GM19023 (cell line): Measurements from ENCODE around the gene FRRS1L.

ENCODE experiments used
- ATAC-seq: cut with Tn5 transposase; IDR thresholded peaks from one replicate; pipeline ENCODE4 v1.9.1; 2021; ENCODE audit warnings: mild to moderate bottlenecking, moderate library complexity; ENCODE audit not compliant: unreplicated experiment

The FRRS1L gene, protein sequence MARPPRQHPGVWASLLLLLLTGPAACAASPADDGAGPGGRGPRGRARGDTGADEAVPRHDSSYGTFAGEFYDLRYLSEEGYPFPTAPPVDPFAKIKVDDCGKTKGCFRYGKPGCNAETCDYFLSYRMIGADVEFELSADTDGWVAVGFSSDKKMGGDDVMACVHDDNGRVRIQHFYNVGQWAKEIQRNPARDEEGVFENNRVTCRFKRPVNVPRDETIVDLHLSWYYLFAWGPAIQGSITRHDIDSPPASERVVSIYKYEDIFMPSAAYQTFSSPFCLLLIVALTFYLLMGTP

DNA sequence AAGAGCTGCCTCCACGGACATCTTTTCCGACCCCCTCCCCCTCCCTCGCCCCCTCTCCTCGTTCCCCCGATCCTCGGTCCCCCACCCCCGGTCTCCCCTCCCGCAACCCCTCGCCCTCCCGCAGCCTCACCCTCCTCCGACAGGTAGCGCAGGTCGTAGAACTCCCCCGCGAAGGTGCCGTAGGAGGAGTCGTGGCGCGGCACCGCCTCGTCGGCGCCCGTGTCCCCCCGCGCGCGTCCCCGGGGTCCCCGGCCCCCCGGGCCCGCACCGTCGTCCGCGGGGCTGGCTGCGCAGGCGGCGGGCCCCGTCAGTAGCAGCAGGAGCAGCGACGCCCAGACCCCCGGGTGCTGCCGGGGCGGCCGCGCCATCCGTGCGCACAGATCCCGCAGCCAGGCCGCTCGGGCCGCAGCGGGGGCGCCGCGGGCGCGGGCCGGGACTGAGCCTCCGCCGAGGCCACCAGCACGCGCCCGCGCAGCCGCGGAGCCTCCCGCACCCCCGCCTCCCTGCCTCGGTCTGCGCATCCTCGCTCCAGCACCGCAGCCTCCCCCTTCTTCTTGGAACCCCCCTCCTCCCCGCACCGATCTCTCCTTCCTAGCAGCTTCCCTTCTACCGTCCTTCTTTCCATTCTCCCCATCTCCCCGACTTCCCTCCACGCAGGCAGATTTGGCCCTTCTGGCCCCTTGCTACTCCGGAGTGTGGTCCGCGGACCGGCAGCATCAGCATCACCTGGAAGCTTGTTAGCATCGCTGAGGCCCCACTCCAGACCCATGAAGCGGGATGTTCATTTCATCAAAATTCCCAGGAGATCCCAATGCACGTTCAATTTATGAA lies at the start of gene FRRS1L:
FRRS1L (minus strand) TSS at position 479 of the 831 bp plus-strand sequence; CDS start at position 368, 111 bp downstream.
- ATAC-seq, result no peak

DNA sequence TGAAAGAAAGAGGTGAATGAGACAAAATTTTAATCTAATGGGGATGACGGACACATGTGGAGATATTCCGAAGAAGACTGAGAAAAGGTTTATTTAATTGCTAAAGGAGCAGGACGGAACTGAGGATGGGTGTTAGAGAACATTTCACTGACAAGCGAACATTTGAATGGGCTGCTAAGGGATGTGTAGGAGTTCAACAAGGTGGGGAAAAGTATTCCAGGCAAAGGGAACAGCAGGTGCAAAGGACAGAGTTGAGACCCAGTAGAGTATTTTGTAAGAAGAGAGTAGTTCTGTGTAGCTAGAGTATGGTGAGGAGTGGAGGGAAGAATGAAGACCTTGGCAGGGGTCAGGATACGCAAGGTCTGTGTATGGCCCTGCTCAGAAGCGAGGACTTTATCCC lies 47.4 kb upstream of the FRRS1L start:
- ATAC-seq, result no peak

DNA sequence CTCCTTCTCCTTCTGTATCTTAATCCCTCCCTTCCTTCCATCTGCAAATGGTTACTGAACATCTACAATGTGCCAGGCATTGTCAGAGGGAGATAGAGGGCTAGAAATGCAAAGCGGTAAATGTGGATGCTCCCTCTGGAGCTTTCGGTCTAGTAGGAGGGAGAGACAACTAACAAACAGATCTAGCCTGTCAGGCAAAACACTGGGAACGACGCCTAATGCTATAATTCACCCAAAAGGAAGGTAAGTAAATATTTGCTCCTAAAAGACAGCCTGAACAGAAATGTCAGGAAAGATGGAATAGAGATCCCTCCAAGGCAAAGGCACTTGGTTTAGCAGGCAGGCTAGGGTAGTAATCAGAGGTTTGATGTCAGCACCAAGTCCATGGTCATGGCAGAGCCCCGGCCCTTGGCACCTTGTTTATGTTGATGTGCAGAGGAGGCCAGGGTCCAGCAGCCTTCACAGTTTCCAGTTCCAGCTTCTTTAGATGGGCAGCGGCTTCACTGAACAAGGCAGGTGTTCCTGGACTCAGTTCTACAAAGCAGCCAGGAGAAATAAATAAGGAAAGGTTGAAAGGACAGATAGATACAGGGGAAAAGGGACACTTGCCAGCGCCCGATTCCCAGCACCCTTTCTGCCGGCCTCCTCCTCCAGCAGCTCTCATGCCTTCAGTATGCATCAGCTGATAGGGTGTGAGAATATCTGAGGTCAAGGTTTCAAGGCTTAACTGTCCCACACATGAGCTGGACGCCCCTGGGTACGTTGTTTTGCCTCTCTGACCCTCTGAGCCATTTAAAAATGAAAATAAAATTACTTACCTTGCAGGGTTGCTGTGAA lies 46.5 kb upstream of the FRRS1L start:
- no peak for ATAC-seq

DNA sequence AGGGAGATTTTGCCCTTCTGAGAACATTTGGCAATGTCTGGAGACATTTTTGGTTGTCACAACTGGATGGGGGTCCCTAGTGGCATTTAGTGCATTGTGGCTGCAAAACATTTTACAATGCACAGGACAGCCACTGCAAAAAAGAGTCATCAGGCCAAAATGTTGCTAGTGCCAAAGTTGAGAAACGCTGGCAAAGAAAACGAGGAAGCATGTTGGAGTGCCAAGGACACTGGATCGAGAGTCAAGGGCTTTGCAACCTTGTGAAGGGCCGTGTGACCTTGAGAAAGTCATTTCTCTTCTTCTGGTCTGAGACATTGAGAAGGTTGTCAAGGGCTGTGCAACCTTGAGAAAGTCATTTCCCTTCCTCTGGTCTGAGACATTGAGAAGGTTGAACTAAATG lies 45.7 kb upstream of the FRRS1L start:
- no peak for ATAC-seq

DNA sequence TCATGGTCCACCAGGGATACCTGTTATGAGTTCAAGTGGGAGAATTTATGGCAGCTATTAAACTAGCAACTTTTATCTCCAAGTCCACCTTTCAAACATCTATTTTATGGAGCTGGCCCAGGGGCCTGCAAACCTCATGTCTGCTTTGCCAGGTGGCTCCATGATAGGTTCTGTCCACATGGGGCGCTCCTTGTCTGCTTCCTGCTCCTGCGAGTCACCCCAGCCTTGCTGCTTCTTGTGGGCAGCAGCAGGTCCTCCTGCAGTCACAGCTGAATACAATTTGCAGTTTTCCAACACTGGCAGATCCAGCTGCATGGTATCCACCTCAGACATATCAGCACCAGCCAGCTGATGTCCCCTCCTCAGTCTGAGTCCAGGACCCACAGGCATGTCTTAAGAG lies 39.6 kb upstream of the FRRS1L start:
- ATAC-seq, result no peak

DNA sequence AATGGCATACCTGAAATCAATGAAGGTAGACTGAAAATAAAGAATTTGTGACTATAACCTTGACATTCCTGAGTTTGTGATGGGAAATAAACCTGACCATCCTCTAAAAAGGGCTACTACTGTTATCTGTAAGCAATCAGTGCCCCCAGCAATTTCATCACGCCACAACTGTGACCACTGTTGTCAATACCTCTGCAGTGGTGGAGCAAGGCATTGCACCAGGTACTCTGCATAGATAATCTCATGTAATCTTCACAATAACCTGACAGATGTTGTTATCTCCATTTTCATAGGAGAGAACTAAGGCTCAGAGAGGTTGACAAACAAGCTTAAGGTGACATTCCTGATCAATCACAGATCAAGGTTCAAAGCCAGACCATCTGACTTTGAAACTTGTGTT lies 38.5 kb upstream of the FRRS1L start:
- no peak for ATAC-seq

DNA sequence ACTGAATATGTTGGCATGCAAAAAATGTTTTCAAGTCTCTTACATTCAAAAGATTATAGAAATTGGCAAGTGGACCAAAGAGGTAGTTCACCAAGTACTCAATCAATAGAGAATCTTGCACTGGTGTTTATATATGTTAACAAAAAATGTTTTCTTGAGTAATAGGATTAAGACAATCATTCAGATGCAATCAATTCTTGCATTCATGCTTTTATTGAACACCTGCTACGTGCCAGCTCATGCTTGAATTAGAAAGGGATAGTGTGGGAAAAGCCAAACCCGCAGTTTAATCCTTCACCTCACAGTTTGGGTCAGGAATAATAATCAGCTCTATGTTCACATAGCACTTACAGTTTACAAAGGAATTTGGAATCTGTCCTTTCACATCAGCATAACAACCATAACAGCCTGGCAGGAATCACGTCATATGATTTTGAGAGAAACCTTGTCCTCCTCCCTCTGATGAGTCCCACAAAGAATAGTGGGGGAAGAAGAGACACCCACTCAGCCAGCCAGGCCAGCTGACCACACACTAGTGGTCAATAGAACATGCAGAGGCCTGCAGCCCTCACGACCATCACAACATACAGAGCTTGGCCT lies 36.8 kb upstream of the FRRS1L start:
- ATAC-seq, result no peak

DNA sequence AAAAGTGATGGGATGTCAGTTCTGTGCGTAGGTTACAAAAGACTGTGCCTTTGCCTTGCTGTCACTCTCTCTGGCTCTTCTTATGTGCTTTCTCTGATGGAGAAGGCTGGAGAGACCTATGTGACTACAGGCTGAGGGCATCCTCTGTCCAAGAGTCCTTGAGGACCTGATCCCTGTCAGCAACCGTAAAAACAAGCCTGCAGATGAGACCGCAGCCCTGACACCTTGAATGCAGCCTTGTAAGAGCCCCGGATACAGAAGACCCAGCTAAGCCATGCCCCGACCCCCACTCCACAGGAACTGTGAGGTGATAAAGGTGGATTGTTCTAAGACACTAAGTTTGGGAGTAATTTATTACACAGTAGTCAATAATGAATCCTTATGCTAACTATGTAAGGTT lies 32.6 kb upstream of the FRRS1L start:
- ATAC-seq, result no peak

DNA sequence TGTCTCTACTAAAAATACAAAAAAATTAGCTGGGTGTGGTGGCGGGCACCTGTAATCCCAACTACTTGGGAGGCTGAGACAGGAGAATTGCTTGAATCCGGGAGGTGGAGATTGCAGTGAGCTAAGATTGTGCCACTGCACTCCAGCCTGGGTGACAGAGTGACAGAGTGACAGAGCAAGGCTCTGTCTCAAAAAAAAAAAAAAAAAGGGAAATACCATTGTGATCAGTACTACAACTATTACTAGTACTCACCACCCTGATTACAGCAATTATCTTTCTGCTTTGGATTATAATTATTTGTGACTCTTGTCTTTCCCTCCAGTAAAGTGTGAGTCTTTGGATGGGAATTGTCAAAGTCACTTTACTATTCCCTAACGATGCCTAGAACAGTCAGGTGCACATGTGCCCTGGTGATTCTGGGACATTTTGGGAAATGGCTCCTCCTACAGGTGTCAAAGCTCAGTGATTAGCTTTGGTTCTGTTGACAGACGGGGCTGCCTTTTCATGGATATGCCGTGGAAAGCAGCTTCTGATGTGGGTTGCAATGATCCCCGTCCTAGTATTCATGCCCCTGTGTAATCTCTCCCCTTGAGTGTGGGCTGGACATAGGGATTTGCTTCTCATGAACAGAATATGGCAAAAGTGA lies 31.8 kb upstream of the FRRS1L start:
- ATAC-seq, result no peak

DNA sequence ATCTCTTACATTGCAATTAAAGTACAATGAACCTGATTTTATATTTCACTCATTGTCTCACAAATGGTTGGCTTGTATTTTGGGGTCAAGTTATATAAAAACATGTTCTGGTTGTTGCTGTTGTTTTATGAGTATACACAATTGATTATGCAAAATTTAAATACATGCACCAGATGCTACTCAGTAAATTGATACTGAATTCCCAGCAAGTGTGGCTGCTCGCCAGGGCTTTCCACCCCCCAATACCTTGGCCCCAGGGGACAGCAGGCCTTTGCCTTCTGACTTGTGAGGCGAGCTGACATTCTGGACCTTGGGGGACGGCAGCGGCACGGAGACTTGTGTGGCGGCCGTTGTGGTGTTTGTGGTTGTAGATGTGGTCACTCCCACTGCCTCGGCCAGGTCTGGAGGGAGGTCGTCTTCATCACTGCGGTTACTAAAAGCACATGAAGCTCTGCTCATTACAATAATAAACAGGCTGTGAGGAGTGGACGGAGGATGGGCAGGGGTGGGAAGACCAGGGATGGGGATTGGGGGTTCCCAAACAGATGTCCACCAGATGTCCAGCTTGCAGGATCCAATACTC lies 27.0 kb upstream of the FRRS1L start:
- ATAC-seq, result no peak

DNA sequence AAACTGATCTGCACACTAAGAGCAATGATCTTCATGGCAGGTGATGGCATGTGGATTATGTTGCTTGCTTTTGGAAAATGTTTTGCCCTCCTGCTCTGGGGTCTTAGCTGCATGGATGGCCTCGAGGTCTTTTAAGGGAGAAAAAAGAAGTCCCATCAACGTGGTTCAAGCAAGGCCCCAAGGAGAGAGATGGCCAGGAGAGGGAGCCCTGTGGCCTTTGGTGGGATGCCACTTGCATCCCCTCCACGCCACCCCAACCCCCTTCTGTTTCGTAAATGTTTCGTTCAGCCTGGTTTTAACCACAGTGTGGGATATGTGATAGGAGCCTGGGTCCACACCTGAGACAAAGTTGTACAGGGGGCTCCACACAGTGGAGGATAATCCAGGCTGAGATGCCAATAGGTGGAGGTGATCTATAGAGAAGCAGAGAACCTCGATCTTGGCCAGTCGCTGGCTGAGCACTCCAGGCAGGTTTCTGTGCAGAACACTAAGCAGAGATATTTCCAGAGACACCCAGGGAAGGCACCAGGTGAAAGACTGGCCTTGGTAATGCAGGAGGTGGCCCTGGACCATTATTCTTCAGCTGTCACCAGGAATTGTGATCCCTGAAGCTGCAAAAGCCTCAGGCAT lies 25.8 kb upstream of the FRRS1L start:
- no peak for ATAC-seq

DNA sequence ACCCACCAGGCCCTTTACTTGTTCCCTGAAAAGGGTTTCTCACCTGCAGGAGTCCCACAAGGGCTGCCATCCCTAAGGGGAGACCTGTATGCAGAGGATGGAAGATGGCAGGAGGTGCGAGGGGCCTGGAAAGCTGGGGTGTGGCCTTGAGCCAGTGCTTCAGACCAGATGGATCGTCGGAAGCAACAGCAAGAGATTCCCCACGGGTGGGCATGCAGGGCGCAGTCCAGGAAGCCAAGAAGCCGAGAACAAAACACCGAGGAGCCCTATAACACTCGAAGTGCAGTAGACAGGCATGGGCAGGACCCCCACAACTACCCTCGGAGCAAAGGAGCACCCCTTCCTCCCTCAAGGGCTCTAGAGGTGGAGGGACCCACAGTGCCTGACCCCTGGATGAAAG lies 24.7 kb upstream of the FRRS1L start:
- ATAC-seq, result no peak

DNA sequence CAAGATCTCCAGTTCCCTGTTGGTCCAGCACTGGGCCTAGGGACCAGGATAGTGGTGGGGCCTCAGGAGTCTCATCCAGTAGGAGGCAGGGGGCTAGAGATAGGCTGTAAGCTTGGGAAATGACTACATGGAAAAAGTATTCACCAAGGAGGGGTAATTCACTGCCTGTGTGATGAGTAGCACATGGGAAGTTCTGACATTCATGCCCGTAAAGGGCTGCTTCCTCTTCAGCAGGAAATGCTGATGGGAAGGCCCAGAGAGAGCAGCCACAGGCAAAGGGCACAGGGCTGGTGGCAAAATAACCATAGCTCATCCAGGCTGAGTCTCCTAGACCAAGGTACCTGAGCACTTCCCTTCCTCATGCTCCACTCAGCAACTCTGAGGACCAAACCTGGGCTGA lies 23.1 kb upstream of the FRRS1L start:
- no peak for ATAC-seq

DNA sequence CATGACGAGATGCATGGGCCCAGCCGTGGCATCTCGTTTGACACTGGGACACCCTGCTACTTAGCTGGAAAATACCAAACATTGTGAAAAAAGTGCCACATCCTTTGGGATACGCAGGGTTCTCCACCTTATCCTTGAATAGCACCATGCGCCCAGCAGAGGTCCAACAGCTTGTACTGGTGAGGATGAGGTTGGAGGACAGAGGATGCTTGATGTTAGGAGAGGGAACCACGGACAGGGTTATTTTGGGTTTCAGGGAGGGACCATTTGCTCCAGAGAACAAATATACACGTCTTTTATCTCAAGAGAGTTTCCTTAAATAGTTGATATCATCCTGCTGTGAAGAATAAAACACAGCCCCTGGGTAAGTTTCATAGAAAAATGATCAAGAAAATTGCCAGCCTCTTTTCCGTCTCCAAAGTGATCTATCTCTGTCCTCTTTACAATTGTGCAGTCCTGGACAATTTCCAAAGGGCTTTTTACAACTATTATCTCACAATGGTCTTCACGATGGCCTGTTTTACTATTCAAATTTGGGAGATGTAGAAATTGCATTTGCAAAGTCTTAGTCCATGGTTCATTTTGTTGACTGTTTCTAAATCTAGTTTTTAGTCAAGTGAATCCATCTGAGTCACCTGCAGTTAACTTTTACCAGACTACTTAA lies 19.9 kb upstream of the FRRS1L start:
- no peak for ATAC-seq

DNA sequence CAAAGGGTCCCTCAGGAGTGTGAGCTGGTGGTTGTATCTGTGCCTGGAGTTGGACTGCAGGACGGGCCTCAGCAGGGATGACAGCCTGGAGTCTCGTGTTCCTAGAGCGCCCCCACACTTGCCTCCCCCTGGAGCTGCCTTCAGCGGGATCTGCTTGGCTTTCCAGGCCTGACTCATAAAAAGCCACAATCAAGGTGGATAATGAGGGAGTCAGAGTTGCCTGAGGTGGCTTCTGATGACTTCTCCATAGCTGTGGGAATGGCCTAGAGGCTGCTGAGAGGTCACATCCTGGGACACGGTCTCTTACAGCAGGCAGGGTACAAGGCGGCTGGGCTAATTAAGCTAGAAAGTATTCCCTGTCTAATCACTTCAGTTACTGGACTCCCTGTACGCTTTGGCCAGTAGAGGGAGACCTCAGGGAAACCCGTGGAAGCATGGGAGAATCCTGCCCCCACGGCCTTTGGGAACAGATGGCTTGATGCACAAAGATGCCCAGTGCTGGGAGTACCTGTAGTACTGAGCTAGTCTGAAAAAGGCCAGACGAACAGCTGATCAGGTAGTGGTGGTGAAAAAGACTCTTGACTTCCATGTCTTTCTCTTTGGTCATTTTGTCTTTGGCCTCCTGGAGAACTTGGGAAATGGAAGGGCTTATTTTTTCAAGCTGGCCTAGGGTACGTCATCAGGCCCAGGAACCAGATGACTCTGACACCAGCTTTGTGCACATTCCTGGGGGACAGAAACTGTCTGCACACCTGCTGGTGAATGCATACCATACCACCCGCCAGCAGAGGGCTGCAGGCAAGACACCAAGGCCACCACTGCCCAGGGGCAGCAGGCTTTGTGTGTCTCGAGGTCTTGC lies 16.1 kb upstream of the FRRS1L start:
- no peak for ATAC-seq

DNA sequence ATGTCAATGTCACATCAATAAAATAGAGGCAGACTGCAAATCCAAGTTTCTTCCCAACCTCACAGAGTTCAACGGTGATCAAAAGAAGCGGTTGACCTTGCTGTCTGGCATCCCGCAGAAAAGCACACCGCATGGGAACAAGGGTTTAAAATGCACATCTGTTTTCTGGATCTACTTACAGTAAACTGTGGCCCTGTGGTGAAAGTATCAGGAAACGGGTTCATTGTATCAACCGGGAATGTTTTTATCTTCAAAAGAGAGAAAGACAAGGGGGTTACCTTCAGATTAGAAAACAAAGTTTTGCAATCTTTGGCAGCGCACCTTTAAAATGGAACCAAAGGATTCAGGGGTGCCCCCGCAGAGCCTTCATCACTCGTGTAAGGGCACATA lies 15.5 kb upstream of the FRRS1L start:
- ATAC-seq, result no peak

DNA sequence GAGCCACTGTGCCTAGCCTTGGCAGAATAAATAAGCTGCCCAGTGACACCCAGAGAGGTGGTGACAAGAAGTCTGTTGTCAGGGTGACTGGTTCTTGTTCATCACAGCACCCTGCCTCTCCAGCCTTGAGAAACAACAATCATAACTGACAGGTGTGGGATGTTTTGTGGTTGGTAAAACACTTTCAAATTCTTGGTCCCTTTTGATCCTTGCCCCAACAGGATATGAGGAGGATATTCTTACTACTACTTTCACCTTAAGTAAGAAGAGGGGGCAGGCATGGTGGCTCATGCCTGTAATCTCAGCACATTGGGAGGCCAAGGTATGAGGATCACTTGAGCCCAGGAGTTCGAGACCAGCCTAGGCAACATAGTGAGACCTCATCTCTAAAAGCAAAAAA lies 14.2 kb upstream of the FRRS1L start:
- ATAC-seq, result no peak

DNA sequence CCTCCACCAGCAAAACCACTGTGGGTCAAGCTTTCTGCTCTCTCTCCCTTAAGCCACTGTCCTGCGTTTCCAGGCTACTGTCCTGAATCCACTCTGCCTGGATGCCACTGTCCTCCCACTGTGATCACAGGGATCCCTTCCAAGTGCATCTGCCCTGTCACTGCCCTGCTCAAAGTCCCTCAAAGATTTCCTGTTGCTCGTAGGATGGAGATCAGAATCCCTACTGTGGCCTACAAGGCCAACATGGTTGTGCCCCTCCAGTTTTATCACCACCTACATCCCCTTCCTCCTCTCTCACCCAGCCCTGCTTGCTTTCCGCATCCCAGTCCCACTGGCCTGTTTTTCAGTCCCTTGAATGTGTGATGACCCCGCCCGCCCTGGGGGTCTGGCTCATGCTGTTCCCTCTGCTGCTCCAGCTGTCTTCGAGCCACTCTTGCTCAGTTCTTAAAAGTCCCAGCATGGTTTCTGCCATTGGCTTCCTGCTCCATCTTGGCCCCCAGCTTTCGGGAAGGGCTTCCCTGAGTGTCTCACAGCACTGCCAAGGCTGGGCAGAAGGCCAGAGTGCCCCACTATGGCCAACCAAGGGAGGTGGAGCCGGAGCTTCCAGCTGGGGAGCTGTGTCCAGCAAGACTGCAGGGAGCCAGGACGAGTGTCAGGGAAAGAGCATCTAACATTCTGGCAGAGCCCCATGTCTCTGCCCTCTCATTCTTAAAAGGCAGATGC lies 12.9 kb upstream of the FRRS1L start:
- ATAC-seq, result no peak
